Nucleus accumbens (tissue), 56 donors: Measurements from ENCODE around the gene CRTC3.
"Not testable (repeated sequence)": the region's sequence is repeated elsewhere in the genome, so short reads cannot be mapped to it uniquely, and the experiment has no call there.

Experiments
- DNase-seq, 56 donors: peaks; one replicate each; lab custom pipeline; 2025; lab: John Stamatoyannopoulos, UW

CRTC3 gene

DNA sequence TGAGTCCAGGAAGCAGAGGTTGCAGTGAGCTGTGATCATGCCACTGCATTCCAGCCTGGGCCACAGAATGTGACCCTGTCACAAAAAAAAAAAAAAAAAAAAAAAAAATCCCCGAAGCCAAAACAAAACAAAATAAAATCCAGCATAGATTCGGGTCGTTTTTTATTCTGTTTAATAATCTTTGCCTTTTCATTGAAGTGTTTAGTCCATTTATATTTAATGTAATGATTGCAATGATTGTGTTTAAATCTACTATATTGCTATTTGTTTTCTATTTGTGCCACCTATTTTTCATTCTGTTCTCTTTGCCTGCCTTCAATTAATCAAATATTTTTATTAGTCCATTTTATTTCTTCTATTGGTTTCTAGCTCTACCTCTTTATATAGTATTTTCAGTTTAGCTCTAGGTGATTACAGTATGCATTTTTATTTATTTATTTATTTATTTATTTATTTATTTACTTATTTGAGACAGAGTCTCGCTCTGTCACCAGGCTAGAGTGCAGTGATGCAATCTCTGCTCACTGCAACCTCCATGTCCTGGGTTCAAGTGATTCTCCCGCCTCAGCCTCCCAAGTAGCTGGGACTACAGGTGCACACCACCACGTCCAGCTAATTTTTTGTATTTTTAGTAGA, 159.7 kb downstream of the CRTC3 start:
- DNase-seq, result not testable (repeated sequence)

GRCh38 chr15:90690585-90690984, 160.9 kb downstream of the CRTC3 start:
- DNase-seq, result no peak

GRCh38 chr15:90691369-90691768, 161.6 kb downstream of the CRTC3 start:
- DNase-seq, result no peak

DNA sequence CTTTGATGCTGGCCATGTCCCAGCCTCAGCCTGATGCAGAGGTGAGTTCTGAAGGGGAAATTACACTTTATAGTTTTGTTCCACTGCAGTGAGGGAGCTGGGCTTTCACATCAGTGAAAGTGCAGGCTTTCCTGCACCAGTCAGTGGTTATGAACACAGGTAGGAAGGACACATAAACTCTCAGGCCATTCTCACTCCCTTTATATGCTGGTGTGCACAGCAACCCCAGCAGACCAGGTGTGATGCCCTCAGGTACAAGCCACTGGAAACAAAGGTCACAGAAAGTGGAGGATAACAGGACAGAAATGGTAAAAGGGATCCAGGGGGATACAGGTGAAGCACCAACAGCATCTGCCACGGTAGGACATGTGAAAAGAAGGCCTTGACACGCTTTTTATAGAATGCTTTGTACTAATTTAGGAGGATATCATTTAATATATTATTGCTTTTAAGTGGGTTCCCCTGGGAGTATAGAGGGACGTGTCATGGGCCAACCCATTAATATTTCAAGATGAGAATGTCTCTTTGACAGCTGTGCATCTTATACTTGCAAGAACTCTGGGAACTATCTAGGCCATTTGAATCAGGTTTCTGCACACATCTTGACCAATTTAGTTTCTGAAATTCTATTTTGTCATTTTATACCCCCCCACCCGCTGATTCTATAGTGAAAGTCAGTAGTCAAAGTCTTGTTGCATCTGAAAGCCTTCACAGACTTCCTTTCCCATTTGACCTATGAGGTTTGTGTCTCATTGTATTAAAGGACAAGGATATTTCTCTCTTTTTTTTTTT, 162.5 kb downstream of the CRTC3 start:
- no peak for DNase-seq
